Naive thymus-derived CD8-positive, alpha-beta T cell (primary cell): Measurements from ENCODE around the gene GPR107. TPM values are rescaled to one million over a fixed set of nuclear protein-coding genes. Genes with fewer than 3 reads are reported as not detected.
A peak's percentile ranks its signal among the peaks of the same experiment; 100 is the strongest.

Experiments used
- ATAC-seq, 2 donors: fragments of 150-1000 bp; cut with Tn5 transposase in 1 of 2; sonication (Bioruptor Pico), chemical (Tn5 transposase) in 1 of 2; 1 replicate in 1 of 2; 2 replicates in 1 of 2; pipeline ENCODE4 v1.10.0; 2021; ENCODE audit warnings: mild to moderate bottlenecking in 2 of 2, moderate library complexity in 2 of 2
- POLR2A ChIA-PET: fragments of 350-600 bp; sonication (Branson Sonifier 250); formaldehyde crosslinking; loops from one replicate; lab custom pipeline; 2021; ENCODE audit warnings: antibody characterized with exemption; lab: Charles Lee
- DNase-seq, 10 donors: peaks; one replicate each; pipeline versions ENCODE4 v3.0.0 to v3.0.0-alpha.2; 2020 to 2022
- H3K27ac Mint-ChIP-seq, 10 donors: one replicate each; pipeline ENCODE4 v1.8.0; 2020 to 2022; ENCODE audit warnings: mild to moderate bottlenecking in 10 of 10, mixed read lengths in 10 of 10, moderate library complexity in 4 of 10, inconsistent platforms in 1 of 10
- H3K27me3 Mint-ChIP-seq, 5 donors: one replicate each; pipeline ENCODE4 v1.8.0; 2021 to 2022; ENCODE audit warnings: mixed read lengths in 5 of 5
- H3K36me3 Mint-ChIP-seq, 3 donors: one replicate each; pipeline ENCODE4 v1.8.0; 2020 to 2022; ENCODE audit warnings: mixed read lengths in 3 of 3, mild to moderate bottlenecking in 2 of 3, inconsistent platforms in 1 of 3
- H3K4me1 Mint-ChIP-seq, 4 donors: one replicate each; pipeline ENCODE4 v1.8.0; 2021 to 2022; ENCODE audit warnings: mixed read lengths in 4 of 4
- H3K4me3 Mint-ChIP-seq, 10 donors: one replicate each; pipeline ENCODE4 v1.8.0; 2020 to 2022; ENCODE audit warnings: mild to moderate bottlenecking in 10 of 10, mixed read lengths in 10 of 10, moderate library complexity in 6 of 10, inconsistent platforms in 1 of 10
- H3K9me3 Mint-ChIP-seq, 9 donors: one replicate each; pipeline ENCODE4 v1.8.0; 2020 to 2022; ENCODE audit warnings: mixed read lengths in 9 of 9, mild to moderate bottlenecking in 3 of 9, inconsistent platforms in 1 of 9, moderate library complexity in 1 of 9
- polyA plus RNA-seq, 3 donors: library from polyadenylated mRNA; unstranded; fragments of 300-500 nt; fragmentation: Illumina TruSeq; gene quantifications; one replicate each; pipeline ENCODE4 v1.2.3, GENCODE V29; 2021
- total RNA-seq, 8 experiments: library from RNA in 2 of 8; stranded (reverse) in 2 of 8; gene quantifications; one replicate each; pipeline ENCODE4 v1.2.3 and lab custom pipeline; 2021 to 2026

GPR107 gene
- total and polyA plus RNA-seq, 5 experiments from 2014 or later, result 1.4 to 25.3 (median 3.2) TPM

DNA sequence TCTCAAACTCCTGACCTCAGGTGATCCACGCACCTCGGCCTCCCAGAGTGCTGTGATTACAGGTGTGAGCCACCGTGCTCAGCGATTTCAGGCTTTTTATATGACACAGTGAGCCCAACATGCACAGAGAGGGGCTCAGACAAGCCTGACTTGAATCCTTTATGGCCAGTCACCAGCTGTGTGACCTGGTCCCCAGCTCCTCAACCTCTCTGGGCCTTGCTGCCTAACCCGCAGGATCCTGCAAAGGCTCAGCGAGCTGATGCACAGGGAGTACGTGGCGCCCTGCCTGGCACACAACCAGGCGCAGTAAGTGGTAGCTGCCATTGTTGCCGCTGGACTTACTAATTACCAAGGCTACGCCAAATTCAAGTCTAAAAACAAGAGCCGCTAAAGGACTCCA is 101.9 kb downstream of the GPR107 start:
- ATAC-seq (no peak), DNase-seq (no peak)
- H3K36me3 Mint-ChIP-seq, result no peaks in the 10 kb centered on the region
- no peaks in the 10 kb centered on the region for H3K27me3 Mint-ChIP-seq
- POLR2A ChIA-PET, result no interaction called here
- H3K4me3 Mint-ChIP-seq, result no peak overlapping the region
- H3K27ac Mint-ChIP-seq, result no peak overlapping the region
- H3K9me3 Mint-ChIP-seq, result no peaks in the 10 kb centered on the region
- no peaks in the 10 kb centered on the region for H3K4me1 Mint-ChIP-seq

DNA sequence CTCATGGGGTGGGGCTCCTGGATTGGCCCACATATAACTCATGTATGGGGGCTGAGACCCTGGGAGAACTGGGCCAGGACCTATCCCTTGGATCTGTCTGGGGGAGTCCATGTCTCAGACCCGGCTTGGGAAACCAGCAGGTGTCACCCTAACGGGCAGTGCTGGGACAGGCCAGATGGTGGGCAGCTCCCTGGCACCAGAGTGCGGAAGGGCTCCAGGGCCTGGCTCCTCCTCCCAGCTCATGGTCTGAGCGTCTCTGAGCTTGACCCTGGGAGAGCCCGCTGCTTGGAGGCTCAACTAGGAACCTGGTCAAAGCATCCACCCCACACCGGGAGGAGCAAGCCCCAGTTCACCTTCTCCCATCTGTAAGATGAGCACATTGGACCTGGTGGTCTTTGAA is 103.0 kb downstream of the GPR107 start:
- Mint-ChIP-seq H3K27me3 (no peaks in the 10 kb centered on the region), H3K27ac (no peak overlapping the region), H3K4me3 (no peak overlapping the region), H3K9me3 (no peaks in the 10 kb centered on the region), H3K36me3 (no peaks in the 10 kb centered on the region), H3K4me1 (no peaks in the 10 kb centered on the region)
- POLR2A ChIA-PET, result no interaction called here
- ATAC-seq, result no peak
- no peak for DNase-seq

DNA sequence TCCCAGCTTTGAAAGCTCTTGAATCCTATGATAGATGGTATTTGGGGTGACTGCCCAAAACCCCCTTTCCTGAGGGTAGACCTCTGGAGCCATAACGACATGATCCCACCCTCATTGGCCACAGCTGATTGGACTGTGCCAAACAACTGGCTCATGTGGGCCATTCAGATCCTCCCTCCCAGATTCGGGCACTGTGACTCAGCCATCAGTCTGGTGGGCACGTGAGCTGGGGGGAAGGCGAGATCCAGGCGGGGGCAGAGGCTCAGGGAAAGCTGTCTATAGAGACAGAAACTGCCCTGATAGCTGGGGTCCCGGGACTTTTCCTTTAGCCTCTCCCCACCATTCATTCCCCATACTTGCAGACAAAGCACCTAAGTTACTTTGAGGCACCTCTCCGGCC is 103.4 kb downstream of the GPR107 start:
- Mint-ChIP-seq H3K27me3 (no peaks in the 10 kb centered on the region), H3K36me3 (no peaks in the 10 kb centered on the region), H3K4me3 (no peak overlapping the region), H3K27ac (no peak overlapping the region), H3K4me1 (no peaks in the 10 kb centered on the region), H3K9me3 (no peaks in the 10 kb centered on the region)
- DNase-seq, result no peak
- ATAC-seq, result no peak
- POLR2A ChIA-PET, result no interaction called here

DNA sequence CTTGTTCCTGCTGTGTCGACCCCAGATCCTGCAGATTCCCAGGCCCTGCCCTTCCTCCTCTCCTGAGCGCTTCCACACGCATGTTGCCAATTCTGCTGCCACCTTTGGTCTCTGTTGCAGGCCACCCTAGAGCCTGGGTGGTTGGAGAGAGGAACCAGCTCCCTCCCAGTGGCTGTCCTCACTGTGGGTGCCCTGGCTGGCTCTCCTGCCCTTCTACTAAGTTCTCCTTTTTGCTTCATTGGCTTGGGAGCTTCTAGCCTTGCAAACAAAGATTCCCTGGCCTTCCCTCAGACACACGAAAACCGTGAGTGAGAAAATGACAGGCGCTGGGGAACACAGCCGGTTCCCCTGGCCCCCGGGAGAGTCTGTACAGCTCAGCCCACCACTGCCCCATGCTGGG is 104.3 kb downstream of the GPR107 start:
- Mint-ChIP-seq H3K4me1 (no peaks in the 10 kb centered on the region), H3K27ac (peak overlapping the region in 1 of 10 donors; percentile 51), H3K36me3 (no peaks in the 10 kb centered on the region), H3K4me3 (no peak overlapping the region), H3K27me3 (no peaks in the 10 kb centered on the region), H3K9me3 (no peaks in the 10 kb centered on the region)
- POLR2A ChIA-PET, result no interaction called here
- DNase-seq (no peak), ATAC-seq (no peak)

GRCh38 chr9:130159057-130159456 is 105.4 kb downstream of the GPR107 start:
- Mint-ChIP-seq H3K27ac (no peak overlapping the region), H3K4me1 (no peaks in the 10 kb centered on the region), H3K36me3 (no peaks in the 10 kb centered on the region), H3K4me3 (no peak overlapping the region), H3K9me3 (no peaks in the 10 kb centered on the region), H3K27me3 (no peaks in the 10 kb centered on the region)
- POLR2A ChIA-PET, result no interaction called here
- DNase-seq (no peak), ATAC-seq (no peak)

DNA sequence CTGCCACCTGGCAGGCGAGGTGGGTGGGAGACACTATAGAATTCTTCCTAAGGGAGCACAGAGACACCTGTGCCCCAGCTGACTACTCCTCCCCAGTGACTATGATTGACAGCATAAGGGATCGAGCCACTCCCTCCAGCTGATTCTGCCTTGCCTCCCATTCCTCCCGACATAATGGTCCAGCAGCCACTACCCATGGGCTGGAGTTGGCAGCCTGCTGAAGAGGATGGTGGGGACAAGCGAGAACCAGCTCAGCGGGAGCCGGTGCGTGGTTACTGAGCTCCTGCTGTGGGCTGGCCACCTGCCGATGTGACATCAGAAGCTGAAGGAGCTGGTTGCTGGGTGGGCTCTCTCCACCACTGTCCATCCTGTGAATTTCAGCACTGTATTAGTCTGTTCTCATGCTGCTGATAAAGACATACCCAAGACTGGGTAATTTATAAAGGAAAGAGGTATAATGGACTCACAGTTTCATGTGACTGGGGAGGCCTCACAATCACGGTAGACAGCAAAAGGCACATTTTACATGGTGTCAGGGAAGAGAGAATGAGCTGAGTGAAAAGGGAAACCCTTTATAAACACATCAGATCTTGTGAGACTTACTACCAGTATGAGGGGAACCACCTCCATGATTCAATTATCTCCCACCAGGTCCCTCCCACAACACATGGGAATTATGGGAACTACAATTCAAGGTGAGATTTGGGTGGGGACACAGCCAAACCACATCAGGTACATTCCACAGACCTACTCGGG is 106.4 kb downstream of the GPR107 start:
- Mint-ChIP-seq H3K9me3 (no peaks in the 10 kb centered on the region), H3K4me1 (no peaks in the 10 kb centered on the region), H3K4me3 (no peak overlapping the region), H3K27ac (peak overlapping the region in 1 of 10 donors; percentile 31), H3K27me3 (no peaks in the 10 kb centered on the region), H3K36me3 (no peaks in the 10 kb centered on the region)
- ATAC-seq (no peak), DNase-seq (no peak)
- POLR2A ChIA-PET, result no interaction called here

DNA sequence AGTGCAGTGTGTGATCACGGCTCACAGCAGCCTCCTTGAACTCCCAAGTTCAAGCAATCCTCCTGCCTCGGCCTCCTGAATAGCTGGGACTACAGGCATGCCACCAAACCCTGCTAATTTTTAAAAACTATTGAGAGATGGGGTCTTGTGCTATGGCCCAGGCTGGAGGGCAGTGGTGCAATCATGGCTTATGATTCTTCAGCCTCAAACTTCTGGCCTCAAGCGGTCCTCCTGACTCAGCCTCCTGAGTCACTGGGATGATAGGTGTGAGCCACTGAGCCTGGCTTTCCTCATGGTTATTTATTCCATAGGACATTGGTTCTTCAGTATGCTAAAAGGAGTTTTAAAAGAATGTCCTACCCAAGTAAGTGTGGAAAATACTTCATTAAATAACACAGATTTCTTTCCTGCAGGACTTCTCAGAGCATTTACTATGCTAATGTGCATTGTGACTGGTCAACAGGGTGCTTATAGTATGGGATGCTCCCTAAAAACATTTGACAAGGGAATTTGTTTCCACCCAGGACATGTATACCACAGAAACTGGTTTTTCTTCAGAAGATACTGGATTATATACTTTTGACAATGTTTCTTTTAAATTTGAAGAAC is 107.3 kb downstream of the GPR107 start:
- Mint-ChIP-seq H3K4me3 (no peak overlapping the region), H3K9me3 (no peaks in the 10 kb centered on the region), H3K36me3 (no peaks in the 10 kb centered on the region), H3K27me3 (no peaks in the 10 kb centered on the region), H3K27ac (peak overlapping the region in 1 of 10 donors; percentile 67), H3K4me1 (no peaks in the 10 kb centered on the region)
- no peak for DNase-seq
- POLR2A ChIA-PET, result interaction anchor here (0.8 kb wide), 1 partner anchor 26 kb away, joined by 3 read pairs; no protein-coding TSS in a partner anchor
- no peak for ATAC-seq

DNA sequence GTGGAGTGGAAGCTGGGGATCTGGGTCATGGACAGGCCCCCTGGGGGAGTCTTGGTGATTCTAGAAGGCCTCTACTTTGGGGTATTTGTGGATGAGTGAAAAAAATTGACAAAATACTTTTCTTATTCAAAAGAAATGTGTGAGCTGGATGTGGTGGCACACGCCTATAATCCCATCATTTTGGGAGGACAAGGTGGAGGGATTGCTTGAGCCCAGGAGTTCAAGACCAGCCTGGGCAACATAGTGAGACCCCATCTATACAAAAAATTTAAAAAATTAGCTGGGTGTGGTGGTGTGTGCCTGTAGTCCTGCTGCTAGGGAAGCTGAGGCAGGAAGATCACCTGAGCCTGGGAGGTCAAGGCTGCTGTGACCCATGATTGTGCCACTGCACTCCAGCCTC is 111.9 kb downstream of the GPR107 start:
- Mint-ChIP-seq H3K4me1 (peaks cover 3 to 8% (median 5%) of the 10 kb centered on the region in 4 donors), H3K9me3 (no peaks in the 10 kb centered on the region), H3K36me3 (no peaks in the 10 kb centered on the region), H3K4me3 (no peak overlapping the region), H3K27me3 (peaks cover 0 to 1% (median 0%) of the 10 kb centered on the region in 5 donors), H3K27ac (no peak overlapping the region)
- DNase-seq (no peak), ATAC-seq (no peak)
- POLR2A ChIA-PET, result no interaction called here

GRCh38 chr9:130166399-130166798 is 112.7 kb downstream of the GPR107 start:
- Mint-ChIP-seq H3K36me3 (no peaks in the 10 kb centered on the region), H3K4me3 (no peak overlapping the region), H3K27ac (no peak overlapping the region), H3K9me3 (no peaks in the 10 kb centered on the region), H3K4me1 (peaks cover 6 to 14% (median 9%) of the 10 kb centered on the region in 4 donors), H3K27me3 (peaks cover 0 to 6% (median 2%) of the 10 kb centered on the region in 5 donors)
- DNase-seq, result no peak
- no peak for ATAC-seq
- POLR2A ChIA-PET, result interaction anchor here (0.6 kb wide), 1 partner anchor 69 kb away, joined by 5 read pairs; no protein-coding TSS in a partner anchor

- DNase-seq (no peak), ATAC-seq (no peak)
- H3K27me3 Mint-ChIP-seq, result peaks cover 0 to 8% (median 2%) of the 10 kb centered on the region in 5 donors
- no peaks in the 10 kb centered on the region for H3K9me3 Mint-ChIP-seq
- no peaks in the 10 kb centered on the region for H3K36me3 Mint-ChIP-seq
- H3K4me3 Mint-ChIP-seq, result no peak overlapping the region
- peaks cover 6 to 14% (median 10%) of the 10 kb centered on the region in 4 donors for H3K4me1 Mint-ChIP-seq
- no peak overlapping the region for H3K27ac Mint-ChIP-seq
- POLR2A ChIA-PET, result no interaction called here
Observed at GRCh38 chr9:130167927-130168326, 114.2 kb downstream of the GPR107 start.

- H3K4me3 Mint-ChIP-seq, result peak overlapping the region; percentile 49 to 84 (median 72)
- peak in 1 of 10 donors; percentile 2 for DNase-seq
- peak; percentile 10 to 22 for ATAC-seq
- peaks cover 8 to 17% (median 14%) of the 10 kb centered on the region in 4 donors for H3K4me1 Mint-ChIP-seq
- no peaks in the 10 kb centered on the region for H3K9me3 Mint-ChIP-seq
- peaks cover 2 to 25% (median 13%) of the 10 kb centered on the region in 5 donors for H3K27me3 Mint-ChIP-seq
- POLR2A ChIA-PET, result no interaction called here
- H3K36me3 Mint-ChIP-seq, result no peaks in the 10 kb centered on the region
- peak overlapping the region in 3 of 10 donors; percentile 28 to 74 (median 59) for H3K27ac Mint-ChIP-seq
Observed at GRCh38 chr9:130171226-130172148, 117.8 kb downstream of the GPR107 start.

DNA sequence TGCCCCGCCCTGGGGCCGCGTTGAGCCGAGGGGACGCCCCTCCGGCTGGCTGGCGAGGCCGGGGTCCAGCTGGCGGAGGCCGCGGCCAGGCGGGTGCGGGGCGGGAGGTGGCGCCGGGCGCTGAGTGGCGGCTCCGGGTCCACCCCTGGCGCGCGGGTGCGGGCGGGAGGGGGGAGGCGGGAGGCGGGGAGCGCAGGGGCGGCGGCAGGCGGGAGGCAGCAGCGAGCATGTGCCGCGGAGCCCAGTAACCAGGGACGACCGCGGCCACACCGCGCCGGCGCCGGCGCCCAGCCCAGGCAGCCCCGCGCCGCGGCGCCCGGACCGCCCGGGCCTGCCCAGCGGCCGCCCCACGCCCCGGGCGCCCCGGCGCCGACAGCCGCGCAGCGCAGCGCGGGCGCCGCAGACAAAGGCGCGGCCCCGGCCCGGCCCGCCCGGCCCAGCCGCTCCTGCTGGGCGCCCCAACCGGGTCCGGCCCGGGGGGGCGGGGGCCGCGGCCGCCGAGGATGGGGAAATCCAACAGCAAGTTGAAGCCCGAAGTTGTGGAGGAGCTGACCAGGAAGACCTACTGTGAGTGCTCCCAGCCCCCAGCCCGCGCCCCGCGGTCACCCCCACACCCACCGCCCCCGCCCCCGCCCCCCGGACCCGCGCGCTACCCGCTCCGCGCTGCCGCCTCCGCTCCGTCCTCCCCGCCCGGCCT is 118.6 kb downstream of the GPR107 start, which contains the start of gene NCS1:
Gene NCS1, plus strand, starts transcription at position 244 of the 697 bp plus-strand sequence. Its CDS starts 260 bp downstream, at position 504.
- H3K36me3 Mint-ChIP-seq, result no peaks in the 10 kb centered on the region
- DNase-seq (peak in 3 of 10 donors; percentile 17 to 30 (median 24)), ATAC-seq (peak; percentile 69 to 83)
- H3K27ac Mint-ChIP-seq, result peak within 1 kb of the TSS in 3 of 10 donors; percentile 59 to 74 (median 62)
- no peaks in the 10 kb centered on the region for H3K9me3 Mint-ChIP-seq
- H3K4me1 Mint-ChIP-seq, result peaks cover 5 to 17% (median 10%) of the 10 kb centered on the region in 4 donors
- POLR2A ChIA-PET, result no interaction called here
- H3K27me3 Mint-ChIP-seq, result peaks cover 2 to 25% (median 12%) of the 10 kb centered on the region in 5 donors
- H3K4me3 Mint-ChIP-seq, result peak within 1 kb of the TSS; percentile 60 to 84 (median 72)
